Caco-2 (cell line): ENCODE data around the gene SEC61B. TPM values are rescaled to one million over a fixed set of nuclear protein-coding genes. Genes with fewer than 3 reads are reported as not detected.
A peak's percentile ranks its signal among the peaks of the same experiment; 100 is the strongest.

Experiments
- BruUV-seq: library from RNA; stranded (reverse); fragments of 400-500 nt; replicated peaks from 2 replicates; lab custom pipeline; 2021; lab: Mats Ljungman, UMichigan
- CTCF ChIA-PET: fragments of 300-600 bp; sonication (Branson Sonifier 250); formaldehyde crosslinking; loops from one replicate; lab custom pipeline; 2022; ENCODE audit warnings: antibody characterized with exemption; lab: Charles Lee
- POLR2A ChIA-PET: fragments of 300-600 bp; sonication (Branson Sonifier 250); formaldehyde crosslinking; loops from one replicate; lab custom pipeline; 2022; ENCODE audit warnings: antibody characterized with exemption; lab: Charles Lee
- DNase-seq, 2 experiments: peaks; one replicate each; pipeline versions ENCODE4 v3.0.0 to v3.0.0-alpha.2; 2020 to 2022
- H3K27me3 ChIP-seq: replicated peaks from 2 replicates; pipeline ENCODE4 v1.6.0; 2011; ENCODE audit warnings: low read length; ENCODE audit not compliant: control insufficient read depth, insufficient read depth
- H3K36me3 ChIP-seq: 2 replicates; pipeline ENCODE4 v1.5.1; 2011; ENCODE audit warnings: low read length; ENCODE audit not compliant: control insufficient read depth, insufficient read depth
- H3K4me1 ChIP-seq: fragments of 250-450 bp; sonication (Bioruptor Pico); 2 replicates; pipeline ENCODE4 v1.5.1; 2020; ENCODE audit warnings: mild to moderate bottlenecking
- H3K4me3 ChIP-seq: 2 replicates; pipeline ENCODE4 v1.5.1; 2011; ENCODE audit warnings: low read depth, mild to moderate bottlenecking, control low read depth, low read length
- H3K9me3 ChIP-seq: fragments of 250-450 bp; sonication (Bioruptor Pico); 2 replicates; pipeline ENCODE4 v1.5.1; 2020; ENCODE audit warnings: mild to moderate bottlenecking, moderate library complexity
- H3K27ac Mint-ChIP-seq: one replicate; pipeline ENCODE4 v1.8.0; 2022; ENCODE audit warnings: mixed read lengths; ENCODE audit not compliant: unreplicated experiment
- H3K27me3 Mint-ChIP-seq: one replicate; pipeline ENCODE4 v1.8.0; 2022; ENCODE audit warnings: mixed read lengths; ENCODE audit not compliant: insufficient read depth, unreplicated experiment
- H3K36me3 Mint-ChIP-seq: one replicate; pipeline ENCODE4 v1.8.0; 2022; ENCODE audit warnings: mild to moderate bottlenecking, mixed read lengths; ENCODE audit not compliant: insufficient read depth, unreplicated experiment
- H3K4me1 Mint-ChIP-seq: one replicate; pipeline ENCODE4 v1.8.0; 2022; ENCODE audit warnings: low read depth, mixed read lengths; ENCODE audit not compliant: unreplicated experiment
- H3K4me3 Mint-ChIP-seq: one replicate; pipeline ENCODE4 v1.8.0; 2022; ENCODE audit warnings: mild to moderate bottlenecking, moderate library complexity, mixed read lengths; ENCODE audit not compliant: unreplicated experiment
- H3K9me3 Mint-ChIP-seq: one replicate; pipeline ENCODE4 v1.8.0; 2022; ENCODE audit warnings: mixed read lengths; ENCODE audit not compliant: unreplicated experiment
- CTCF ChIP-seq, 2 experiments: fragments of 200-600 bp in 1 of 2; IDR thresholded peaks; 1 replicate in 1 of 2; 2 replicates in 1 of 2; pipeline versions ENCODE4 v1.5.1 to v1.8.0; 2011 to 2022; ENCODE audit warnings: antibody characterized with exemption in 1 of 2, control low read depth in 1 of 2, inconsistent platforms in 1 of 2, low read depth in 1 of 2, low read length in 1 of 2, mild to moderate bottlenecking in 1 of 2, moderate library complexity in 1 of 2; ENCODE audit not compliant: insufficient read depth in 1 of 2, severe bottlenecking in 1 of 2, unreplicated experiment in 1 of 2
- intact Hi-C: fragments of 100-400 bp; cut with micrococcal nuclease; formaldehyde crosslinking; loops from one replicate; pipeline ENCODE4 v1.10.0; 2022; ENCODE audit not compliant: unreplicated experiment
- total RNA-seq: library from RNA; stranded (reverse); gene quantifications from 2 replicates; pipeline ENCODE4 v1.2.3, GENCODE V29; 2022

The SEC61B gene
- total RNA-seq, 1 experiment from 2014 or later: 170 TPM

- TF ChIP-seq CTCF (IDR thresholded peaks at IDR 0.05; ENCODE audit: insufficient read depth in 1 of 2, low read depth in 1 of 2, low read length in 1 of 2, severe bottlenecking in 1 of 2, unreplicated experiment in 1 of 2): no peak
These were observed 32.0 kb upstream of the SEC61B start for GRCh38 chr9:99189887-99190596.

GRCh38 chr9:99190597-99191283, 31.3 kb upstream of the SEC61B start:
- ChIA-PET POLR2A (no interaction called here), CTCF (interaction anchor here (0.6 kb wide), 1 partner anchor 1258 kb away, joined by 3 read pairs; no protein-coding TSS in a partner anchor)
- Mint-ChIP-seq H3K4me3 (no peak overlapping the region), H3K27me3 (peaks cover 24% of the 10 kb centered on the region), H3K9me3 (no peaks in the 10 kb centered on the region), H3K36me3 (no peaks in the 10 kb centered on the region), H3K27ac (no peak overlapping the region), H3K4me1 (no peaks in the 10 kb centered on the region)
- Histone ChIP-seq H3K36me3 (no peaks in the 10 kb centered on the region), H3K9me3 (no peaks in the 10 kb centered on the region), H3K4me1 (no peaks in the 10 kb centered on the region), H3K27me3 (no peaks in the 10 kb centered on the region), H3K4me3 (no peak overlapping the region)
- DNase-seq: no peak
- TF ChIP-seq CTCF (IDR thresholded peaks at IDR 0.05; ENCODE audit: insufficient read depth in 1 of 2, low read depth in 1 of 2, low read length in 1 of 2, severe bottlenecking in 1 of 2, unreplicated experiment in 1 of 2): no peak
- intact Hi-C loops: no loop called here
- no TSS peak for BruUV-seq

More at GRCh38 chr9:99189887-99190596, 32.0 kb upstream of the SEC61B start:
- CTCF ChIA-PET: no interaction called here
- Histone ChIP-seq H3K9me3 (no peaks in the 10 kb centered on the region), H3K27me3 (no peaks in the 10 kb centered on the region), H3K4me3 (no peak overlapping the region), H3K36me3 (no peaks in the 10 kb centered on the region), H3K4me1 (no peaks in the 10 kb centered on the region)
- H3K4me3 Mint-ChIP-seq: no peak overlapping the region
- POLR2A ChIA-PET: no interaction called here
- peaks cover 23% of the 10 kb centered on the region for H3K27me3 Mint-ChIP-seq
- DNase-seq: no peak
- no peaks in the 10 kb centered on the region for H3K4me1 Mint-ChIP-seq
- no TSS peak for BruUV-seq
- H3K27ac Mint-ChIP-seq: no peak overlapping the region
- intact Hi-C loops: loop anchor here (10.0 kb wide), 1 partner anchor 1405 kb away; no protein-coding TSS in a partner anchor
- H3K9me3 Mint-ChIP-seq: no peaks in the 10 kb centered on the region
- no peaks in the 10 kb centered on the region for H3K36me3 Mint-ChIP-seq

- Histone ChIP-seq H3K4me1 (no peaks in the 10 kb centered on the region), H3K9me3 (no peaks in the 10 kb centered on the region), H3K36me3 (no peaks in the 10 kb centered on the region), H3K27me3 (no peaks in the 10 kb centered on the region), H3K4me3 (no peak overlapping the region)
- DNase-seq: no peak
- Mint-ChIP-seq H3K36me3 (no peaks in the 10 kb centered on the region), H3K4me1 (no peaks in the 10 kb centered on the region), H3K9me3 (no peaks in the 10 kb centered on the region), H3K27me3 (peaks cover 22% of the 10 kb centered on the region), H3K27ac (no peak overlapping the region), H3K4me3 (no peak overlapping the region)
- intact Hi-C loops: no loop called here
- POLR2A ChIA-PET: no interaction called here
- CTCF ChIA-PET: interaction anchor here (0.6 kb wide), 1 partner anchor 48 kb away, joined by 4 read pairs; no protein-coding TSS in a partner anchor
- TF ChIP-seq CTCF (IDR thresholded peaks at IDR 0.05; ENCODE audit: insufficient read depth in 1 of 2, low read depth in 1 of 2, low read length in 1 of 2, severe bottlenecking in 1 of 2, unreplicated experiment in 1 of 2): peak in 1 of 2 experiments; percentile 7
- no TSS peak for BruUV-seq
These were observed 29.2 kb upstream of the SEC61B start for GRCh38 chr9:99192786-99193465.
